Neural progenitor cell (in vitro differentiated cells): ENCODE data around the gene LRRC58. TPM values are rescaled to one million over a fixed set of nuclear protein-coding genes. Genes with fewer than 3 reads are reported as not detected.

Source experiments
- DNase-seq: peaks from one replicate; pipeline ENCODE4 v3.0.0-alpha.2; 2016; ENCODE audit warnings: low spot score
- H2AFZ ChIP-seq: fragments of 200-600 bp; sonication (generic); replicated peaks from 2 replicates; pipeline ENCODE4 v1.6.1; 2016; ENCODE audit warnings: antibody characterized with exemption
- H3F3A ChIP-seq: fragments of 200-600 bp; sonication (generic); 2 replicates; pipeline ENCODE4 v1.6.1; 2016; ENCODE audit warnings: antibody characterized with exemption, low read depth
- H3K27ac ChIP-seq: fragments of 200-600 bp; sonication (generic); 2 replicates; pipeline ENCODE4 v1.5.1; 2016; ENCODE audit warnings: mild to moderate bottlenecking
- H3K27me3 ChIP-seq: fragments of 200-600 bp; sonication (generic); 2 replicates; pipeline ENCODE4 v1.6.1; 2016; ENCODE audit warnings: mild to moderate bottlenecking, moderate library complexity
- H3K36me3 ChIP-seq: fragments of 200-600 bp; sonication (generic); 2 replicates; pipeline ENCODE4 v1.5.1; 2016
- H3K4me1 ChIP-seq: fragments of 200-600 bp; sonication (generic); 2 replicates; pipeline ENCODE4 v1.6.1; 2016; ENCODE audit warnings: mixed run types
- H3K4me2 ChIP-seq: fragments of 200-600 bp; sonication (generic); 2 replicates; pipeline ENCODE4 v1.6.1; 2016
- H3K4me3 ChIP-seq: fragments of 200-600 bp; sonication (generic); 2 replicates; pipeline ENCODE4 v1.5.1; 2016
- H3K79me2 ChIP-seq: fragments of 200-600 bp; sonication (generic); 2 replicates; pipeline ENCODE4 v1.6.1; 2016; ENCODE audit warnings: low read depth
- H3K9ac ChIP-seq: fragments of 200-600 bp; sonication (generic); 2 replicates; pipeline ENCODE4 v1.6.1; 2016
- H3K9me3 ChIP-seq: fragments of 200-600 bp; sonication (generic); 2 replicates; pipeline ENCODE4 v1.5.1; 2016; ENCODE audit warnings: low read depth
- H4K20me1 ChIP-seq: fragments of 200-600 bp; sonication (generic); 2 replicates; pipeline ENCODE4 v1.6.1; 2016; ENCODE audit warnings: low read depth
- H3K27ac Mint-ChIP-seq: 3 replicates; pipeline ENCODE4 v1.8.0; 2021; ENCODE audit warnings: mixed read lengths
- H3K27me3 Mint-ChIP-seq: 2 replicates; pipeline ENCODE4 v1.8.0; 2022; ENCODE audit warnings: low read depth, mild to moderate bottlenecking, inconsistent platforms, moderate library complexity, mixed read lengths; ENCODE audit not compliant: insufficient read depth
- H3K36me3 Mint-ChIP-seq: 3 replicates; pipeline ENCODE4 v1.8.0; 2021; ENCODE audit warnings: mixed read lengths
- H3K4me1 Mint-ChIP-seq: 3 replicates; pipeline ENCODE4 v1.8.0; 2021; ENCODE audit warnings: mixed read lengths
- H3K4me3 Mint-ChIP-seq: 3 replicates; pipeline ENCODE4 v1.8.0; 2021; ENCODE audit warnings: mild to moderate bottlenecking, moderate library complexity, mixed read lengths
- H3K9me3 Mint-ChIP-seq: 3 replicates; pipeline ENCODE4 v1.8.0; 2020; ENCODE audit warnings: mixed read lengths
- CTCF ChIP-seq: fragments of 200-600 bp; sonication (generic); IDR thresholded peaks from 2 replicates; pipeline ENCODE4 v1.5.1; 2017; ENCODE audit warnings: antibody characterized with exemption, mild to moderate bottlenecking
- EZH2 ChIP-seq: fragments of 200-600 bp; sonication (generic); IDR thresholded peaks from 2 replicates; pipeline ENCODE4 v1.6.1; 2017; ENCODE audit warnings: antibody characterized with exemption, mild to moderate bottlenecking, moderate library complexity
- EZH2phosphoT487 ChIP-seq: fragments of 200-600 bp; sonication (generic); IDR thresholded peaks from 2 replicates; pipeline ENCODE4 v1.6.1; 2017; ENCODE audit warnings: antibody characterized with exemption
- total RNA-seq: library from RNA; depleted of rRNA; stranded (reverse); fragments of >200 nt; gene quantifications from 2 replicates; pipeline ENCODE4 v1.2.3, GENCODE V29; 2015; ENCODE audit warnings: low replicate concordance

LRRC58 gene
- total RNA-seq, 1 donor from 2014 or later = 29.2 TPM

- DNase-seq = no peak
- Histone ChIP-seq H3K27me3 (no peaks in the 10 kb centered on the region), H3K4me1 (no peaks in the 10 kb centered on the region), H3K36me3 (peaks cover 7% of the 10 kb centered on the region), H3K4me2 (no peak overlapping the region), H2AFZ (no peak overlapping the region), H3K79me2 (no peaks in the 10 kb centered on the region), H3F3A (no peaks in the 10 kb centered on the region), H3K27ac (no peak overlapping the region), H3K9me3 (no peaks in the 10 kb centered on the region), H3K9ac (no peak overlapping the region), H4K20me1 (no peaks in the 10 kb centered on the region), H3K4me3 (no peak overlapping the region)
- no peaks in the 10 kb centered on the region for H3K27me3 Mint-ChIP-seq
- no peaks in the 10 kb centered on the region for H3K9me3 Mint-ChIP-seq
- TF ChIP-seq EZH2phosphoT487 (no peak), EZH2 (no peak), CTCF (no peak)
- no peak overlapping the region for H3K4me3 Mint-ChIP-seq
- no peak overlapping the region for H3K27ac Mint-ChIP-seq
- no peaks in the 10 kb centered on the region for H3K4me1 Mint-ChIP-seq
- H3K36me3 Mint-ChIP-seq = peaks cover 17% of the 10 kb centered on the region
Observed at GRCh38 chr3:120393761-120394160, 44.6 kb upstream of the LRRC58 start.

DNA sequence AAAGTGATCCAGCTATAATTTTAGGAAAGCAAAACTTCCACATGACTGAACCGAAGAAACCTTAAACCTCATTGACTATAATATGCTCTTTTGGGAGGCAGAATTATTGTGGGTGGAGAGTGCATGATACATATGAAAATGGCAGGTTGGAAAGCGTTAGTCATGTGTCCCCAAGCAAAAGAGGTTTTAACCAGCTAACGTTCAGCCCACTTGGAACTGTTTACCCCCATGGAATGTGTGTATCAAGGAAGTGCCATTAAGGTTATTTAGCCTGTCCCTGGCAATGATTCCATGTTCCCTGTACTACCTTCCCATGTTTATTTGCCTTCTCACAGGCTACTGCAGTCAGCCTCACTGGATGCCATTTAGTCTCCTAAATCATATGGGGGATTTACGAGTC, 44.1 kb upstream of the LRRC58 start:
- no peak for TF ChIP-seq CTCF
- TF ChIP-seq EZH2 = no peak
- no peak for TF ChIP-seq EZH2phosphoT487
- no peaks in the 10 kb centered on the region for H3K9me3 ChIP-seq
- no peak overlapping the region for H3K4me2 ChIP-seq
- H3K4me1 ChIP-seq = no peaks in the 10 kb centered on the region
- peaks cover 7% of the 10 kb centered on the region for H3K36me3 ChIP-seq
- no peaks in the 10 kb centered on the region for H3K79me2 ChIP-seq
- Mint-ChIP-seq H3K9me3 (no peaks in the 10 kb centered on the region), H3K4me3 (no peak overlapping the region), H3K36me3 (peaks cover 14% of the 10 kb centered on the region), H3K27me3 (no peaks in the 10 kb centered on the region), H3K4me1 (no peaks in the 10 kb centered on the region), H3K27ac (no peak overlapping the region)
- DNase-seq = no peak
- H3F3A ChIP-seq = no peaks in the 10 kb centered on the region
- no peak overlapping the region for H3K9ac ChIP-seq
- H3K27ac ChIP-seq = no peak overlapping the region
- H4K20me1 ChIP-seq = no peaks in the 10 kb centered on the region
- no peak overlapping the region for H3K4me3 ChIP-seq
- no peak overlapping the region for H2AFZ ChIP-seq
- H3K27me3 ChIP-seq = no peaks in the 10 kb centered on the region

DNA sequence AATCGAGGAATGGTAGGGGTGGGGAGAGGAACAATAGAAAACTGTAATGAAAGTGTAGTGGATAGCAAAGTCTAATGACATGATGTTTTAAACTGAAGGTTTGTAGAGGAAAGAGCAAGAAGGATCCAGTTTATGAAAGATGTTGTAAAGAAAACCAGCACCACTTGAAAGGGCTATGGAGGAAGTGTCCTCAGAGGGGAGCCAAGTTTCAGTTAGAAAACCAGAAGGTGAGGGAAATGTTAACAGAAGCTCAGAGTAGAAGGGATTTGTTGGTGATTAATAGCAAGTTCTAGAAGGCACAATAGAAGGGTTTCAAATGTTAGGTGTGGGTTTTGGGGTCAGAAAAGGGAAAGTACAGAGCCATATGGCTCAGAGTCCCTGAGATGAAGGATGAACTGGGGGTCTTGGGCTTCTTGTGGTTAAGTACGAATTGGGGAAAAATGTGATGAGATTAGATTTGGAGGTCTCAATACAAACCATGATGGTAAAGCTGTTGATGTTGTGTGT, 33.8 kb upstream of the LRRC58 start:
- Mint-ChIP-seq H3K36me3 (no peaks in the 10 kb centered on the region), H3K27ac (no peak overlapping the region), H3K9me3 (peaks cover 2% of the 10 kb centered on the region), H3K27me3 (no peaks in the 10 kb centered on the region), H3K4me1 (peaks cover 2% of the 10 kb centered on the region), H3K4me3 (no peak overlapping the region)
- no peaks in the 10 kb centered on the region for H3K9me3 ChIP-seq
- H3K36me3 ChIP-seq = peaks cover 4% of the 10 kb centered on the region
- no peaks in the 10 kb centered on the region for H3K27me3 ChIP-seq
- no peaks in the 10 kb centered on the region for H3K4me1 ChIP-seq
- H3K27ac ChIP-seq = no peak overlapping the region
- no peaks in the 10 kb centered on the region for H3K79me2 ChIP-seq
- no peaks in the 10 kb centered on the region for H3F3A ChIP-seq
- no peak for DNase-seq
- H3K9ac ChIP-seq = no peak overlapping the region
- no peak overlapping the region for H3K4me3 ChIP-seq
- TF ChIP-seq EZH2 = no peak
- TF ChIP-seq CTCF = no peak
- TF ChIP-seq EZH2phosphoT487 = no peak
- no peaks in the 10 kb centered on the region for H4K20me1 ChIP-seq
- H2AFZ ChIP-seq = no peak overlapping the region
- no peak overlapping the region for H3K4me2 ChIP-seq
